NT2/D1 (cell line): ENCODE measurements around the gene SARNP.

Experiments used
- YY1 ChIP-seq: IDR thresholded peaks from 2 replicates; pipeline ENCODE4 v1.6.1; 2011; ENCODE audit not compliant: insufficient read length, insufficient read depth
- ZNF274 ChIP-seq: IDR thresholded peaks from 2 replicates; pipeline ENCODE4 v1.6.1; 2011; ENCODE audit warnings: mild to moderate bottlenecking, low read depth, low read length

DNA sequence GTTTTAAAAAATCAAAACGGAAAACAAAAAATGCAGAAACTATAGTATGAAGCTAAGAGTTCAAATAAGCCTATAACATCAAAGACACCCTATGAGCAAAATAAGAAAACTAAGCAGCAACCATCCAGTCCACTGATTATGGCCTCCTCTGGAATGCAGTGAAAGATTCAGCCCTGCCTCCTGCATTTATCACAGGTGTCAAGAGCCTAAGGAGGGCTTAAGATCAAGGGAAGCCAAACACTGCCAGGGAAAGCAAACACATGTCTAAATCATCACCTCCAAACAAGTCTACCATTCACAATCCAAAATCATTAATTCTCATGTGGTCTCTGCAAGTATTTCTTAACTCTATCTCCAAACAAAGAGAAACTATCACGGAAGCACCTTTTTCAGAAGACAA lies 28.4 kb downstream of the SARNP start:
- no peak for TF ChIP-seq ZNF274
- TF ChIP-seq YY1 = no peak
